Osteocyte (in vitro differentiated cells): ENCODE data around the gene NOS3. TPM values are rescaled to one million over a fixed set of nuclear protein-coding genes. Genes with fewer than 3 reads are reported as not detected.

Source experiments
- DNase-seq: peaks from one replicate; pipeline ENCODE4 v3.0.0; 2021; ENCODE audit warnings: mixed read lengths; ENCODE audit not compliant: unreplicated experiment; ENCODE audit errors: extremely low spot score
- H3K27ac Mint-ChIP-seq: one replicate; pipeline ENCODE4 v1.8.0; 2021; ENCODE audit warnings: mild to moderate bottlenecking, mixed read lengths; ENCODE audit not compliant: unreplicated experiment
- H3K27me3 Mint-ChIP-seq: one replicate; pipeline ENCODE4 v1.8.0; 2021; ENCODE audit warnings: mixed read lengths; ENCODE audit not compliant: unreplicated experiment
- H3K36me3 Mint-ChIP-seq: one replicate; pipeline ENCODE4 v1.8.0; 2021; ENCODE audit warnings: mixed read lengths; ENCODE audit not compliant: unreplicated experiment
- H3K4me1 Mint-ChIP-seq: one replicate; pipeline ENCODE4 v1.8.0; 2021; ENCODE audit warnings: mixed read lengths; ENCODE audit not compliant: unreplicated experiment
- H3K4me3 Mint-ChIP-seq: one replicate; pipeline ENCODE4 v1.8.0; 2021; ENCODE audit warnings: mild to moderate bottlenecking, moderate library complexity, mixed read lengths; ENCODE audit not compliant: unreplicated experiment
- H3K9me3 Mint-ChIP-seq: one replicate; pipeline ENCODE4 v1.8.0; 2021; ENCODE audit warnings: mixed read lengths; ENCODE audit not compliant: unreplicated experiment
- CTCF ChIP-seq: fragments of 200-600 bp; sonication (generic); IDR thresholded peaks from 2 replicates; pipeline ENCODE4 v1.5.0; 2021; ENCODE audit warnings: antibody characterized with exemption, mild to moderate bottlenecking, moderate library complexity
- total RNA-seq: library from RNA; stranded (reverse); gene quantifications from 2 replicates; pipeline ENCODE4 v1.2.1, GENCODE V29; 2021

The NOS3 gene
- total RNA-seq, 1 donor from 2014 or later: 0.73 TPM

GRCh38 chr7:151006590-151007300, 15.9 kb downstream of the NOS3 start:
- no peaks in the 10 kb centered on the region for H3K9me3 Mint-ChIP-seq
- peaks cover 17% of the 10 kb centered on the region for H3K4me1 Mint-ChIP-seq
- no peak overlapping the region for H3K27ac Mint-ChIP-seq
- no peak for TF ChIP-seq CTCF
- H3K4me3 Mint-ChIP-seq: no peak overlapping the region
- DNase-seq: no peak
- H3K27me3 Mint-ChIP-seq: peaks cover 20% of the 10 kb centered on the region
- H3K36me3 Mint-ChIP-seq: no peaks in the 10 kb centered on the region

DNA sequence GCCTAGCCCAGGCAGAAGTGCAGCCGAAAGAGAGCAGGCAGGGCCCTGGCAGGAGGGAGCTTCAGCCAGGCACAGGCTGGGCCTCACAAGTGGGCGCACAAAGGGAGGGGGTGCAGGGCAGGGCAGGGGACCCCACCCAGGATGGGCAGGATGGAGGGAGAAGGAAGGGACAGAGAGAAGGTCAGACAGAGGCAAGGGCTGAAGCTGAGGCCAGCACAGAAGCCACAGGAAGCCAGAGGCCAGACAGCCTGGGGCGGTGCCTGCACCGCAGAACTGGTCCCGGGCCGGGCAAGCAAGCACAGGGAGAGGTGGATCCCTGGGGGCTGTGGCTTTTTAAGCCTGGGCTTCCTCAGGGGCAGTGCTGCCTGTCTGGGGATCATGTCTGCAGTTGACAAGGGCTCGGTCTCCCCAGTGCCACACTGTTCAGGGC, 16.7 kb downstream of the NOS3 start:
- peaks cover 22% of the 10 kb centered on the region for H3K4me1 Mint-ChIP-seq
- DNase-seq: no peak
- no peak overlapping the region for H3K4me3 Mint-ChIP-seq
- H3K27me3 Mint-ChIP-seq: peaks cover 20% of the 10 kb centered on the region
- no peak for TF ChIP-seq CTCF
- no peaks in the 10 kb centered on the region for H3K36me3 Mint-ChIP-seq
- no peaks in the 10 kb centered on the region for H3K9me3 Mint-ChIP-seq
- H3K27ac Mint-ChIP-seq: no peak overlapping the region

- Mint-ChIP-seq H3K27me3 (peaks cover 19% of the 10 kb centered on the region), H3K4me1 (peaks cover 24% of the 10 kb centered on the region), H3K36me3 (no peaks in the 10 kb centered on the region), H3K9me3 (no peaks in the 10 kb centered on the region), H3K27ac (no peak overlapping the region), H3K4me3 (no peak overlapping the region)
- no peak for TF ChIP-seq CTCF
- no peak for DNase-seq
Observed at GRCh38 chr7:151008143-151008510, 17.3 kb downstream of the NOS3 start.

DNA sequence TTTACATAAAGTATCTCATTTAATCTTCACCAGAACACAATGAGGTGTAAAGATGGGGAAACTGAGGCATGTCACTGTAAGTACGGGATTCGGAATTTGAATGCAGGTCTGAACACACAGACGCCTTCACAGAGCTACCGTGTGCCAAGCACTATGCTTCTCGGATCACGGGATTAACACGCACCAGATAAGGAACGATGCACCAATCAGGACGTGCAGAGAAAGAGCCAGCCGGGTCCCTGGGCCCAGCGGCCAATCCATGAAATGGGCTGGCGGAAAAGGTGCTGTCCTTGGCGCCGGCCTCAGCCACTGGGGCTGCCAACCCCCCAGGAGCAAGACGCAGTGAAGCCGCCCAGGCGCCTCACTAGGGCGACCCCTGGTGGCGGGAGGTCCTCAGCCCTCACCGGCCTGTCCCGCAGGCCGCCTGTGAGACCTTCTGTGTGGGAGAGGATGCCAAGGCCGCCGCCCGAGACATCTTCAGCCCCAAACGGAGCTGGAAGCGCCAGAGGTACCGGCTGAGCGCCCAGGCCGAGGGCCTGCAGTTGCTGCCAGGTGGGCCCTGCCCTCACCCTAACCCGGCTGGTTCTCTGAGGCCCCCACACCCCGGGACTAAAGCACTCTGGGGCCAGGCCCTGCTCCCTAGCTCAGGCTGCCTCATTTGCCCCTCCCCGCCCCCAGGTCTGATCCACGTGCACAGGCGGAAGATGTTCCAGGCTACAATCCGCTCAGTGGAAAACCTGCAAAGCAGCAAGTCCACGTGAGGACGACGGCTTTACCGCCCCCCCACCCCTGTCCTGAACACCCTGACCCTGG, 17.9 kb downstream of the NOS3 start:
- Mint-ChIP-seq H3K4me3 (no peak overlapping the region), H3K27me3 (peaks cover 13% of the 10 kb centered on the region), H3K27ac (no peak overlapping the region), H3K4me1 (peaks cover 24% of the 10 kb centered on the region), H3K9me3 (no peaks in the 10 kb centered on the region), H3K36me3 (no peaks in the 10 kb centered on the region)
- DNase-seq: no peak
- TF ChIP-seq CTCF: peak; percentile 48

DNA sequence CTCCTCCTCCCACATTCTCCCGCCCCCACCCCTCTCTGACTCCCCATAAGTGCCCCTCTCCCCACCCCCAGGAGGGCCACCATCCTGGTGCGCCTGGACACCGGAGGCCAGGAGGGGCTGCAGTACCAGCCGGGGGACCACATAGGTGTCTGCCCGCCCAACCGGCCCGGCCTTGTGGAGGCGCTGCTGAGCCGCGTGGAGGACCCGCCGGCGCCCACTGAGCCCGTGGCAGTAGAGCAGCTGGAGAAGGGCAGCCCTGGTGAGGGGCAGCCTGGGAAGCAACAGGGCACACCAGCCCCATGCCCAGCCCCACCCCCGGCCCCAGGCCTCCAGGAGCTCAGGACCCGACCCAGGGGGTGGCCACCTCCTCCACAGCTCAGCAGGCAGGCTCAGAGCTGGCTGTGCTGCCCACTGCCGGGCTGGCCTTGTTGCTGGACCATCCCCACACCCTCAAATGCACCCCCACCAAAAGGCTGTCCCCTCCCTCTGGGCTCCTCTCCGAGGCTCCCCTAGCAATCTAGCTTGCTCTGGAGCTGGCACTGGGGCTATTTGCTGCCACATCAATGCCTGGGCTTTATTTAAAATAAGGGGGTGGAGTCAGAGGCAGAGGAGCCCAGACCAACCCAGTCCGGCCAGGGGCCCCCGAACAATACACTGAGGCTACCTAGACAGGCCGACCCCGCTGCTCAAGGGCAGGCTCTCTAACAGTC, 18.7 kb downstream of the NOS3 start:
- no peak overlapping the region for H3K4me3 Mint-ChIP-seq
- H3K27ac Mint-ChIP-seq: no peak overlapping the region
- H3K27me3 Mint-ChIP-seq: peaks cover 10% of the 10 kb centered on the region
- H3K36me3 Mint-ChIP-seq: no peaks in the 10 kb centered on the region
- H3K4me1 Mint-ChIP-seq: peaks cover 24% of the 10 kb centered on the region
- H3K9me3 Mint-ChIP-seq: no peaks in the 10 kb centered on the region
- no peak for TF ChIP-seq CTCF
- DNase-seq: no peak
